ENCODE measurements around the gene PRMT7.

GRCh38 chr16:68380676-68381362 is 70.0 kb downstream of the PRMT7 start:
- TF ChIP-seq EZH2phosphoT487 (IDR thresholded peaks at IDR 0.05; ENCODE audit: borderline replicate concordance, low read depth, low read length) (no peak), CTCF (conservative IDR thresholded peaks at IDR 0.05; ENCODE audit: low read length) (no peak)

Measured in OCI-LY7 (cell line).